ENCODE data around the gene CHST14.

- no peak for TF ChIP-seq CTCF (conservative IDR thresholded peaks at IDR 0.05; ENCODE audit: low read depth, low read length)
- TF ChIP-seq EZH2 (IDR thresholded peaks at IDR 0.05; ENCODE audit: borderline replicate concordance, low read depth, low read length, poor library complexity, severe bottlenecking), result no peak
These were observed 45.5 kb downstream of the CHST14 start for GRCh38 chr15:40516322-40516721.
